ENCODE data around the gene BEAN1.

DNA sequence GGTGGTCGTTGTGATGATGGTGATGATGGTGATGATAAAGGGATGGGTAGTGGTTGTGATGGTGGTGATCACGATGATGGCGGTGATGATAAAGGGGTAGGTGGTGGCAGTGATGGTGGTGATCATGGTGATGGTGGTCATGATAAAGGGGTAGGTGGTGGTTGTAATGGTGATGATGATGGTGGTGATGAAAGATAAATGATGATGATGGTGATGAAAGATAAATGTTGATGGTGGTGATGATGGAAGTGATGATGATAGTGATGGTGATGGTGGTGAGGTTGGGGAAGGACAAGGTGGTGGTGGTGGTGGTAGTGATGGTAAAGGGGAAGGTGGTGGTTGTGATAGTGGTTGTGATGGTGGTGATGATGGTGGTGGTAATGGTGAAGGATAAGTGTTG, 46.7 kb upstream of the BEAN1 start:
- TF ChIP-seq GATA2 (IDR thresholded peaks at IDR 0.05; ENCODE audit: low read depth, low read length) (no peak), GATA3 (IDR thresholded peaks at IDR 0.05; ENCODE audit: low read depth, low read length) (no peak)

Data from SH-SY5Y (cell line).